T-helper 22 cell (primary cell): Measurements from ENCODE around the gene MFAP3L.
"Not testable (repeated sequence)": the region's sequence is repeated elsewhere in the genome, so short reads cannot be mapped to it uniquely, and the experiment has no call there.

Source experiments
- DNase-seq: peaks from one replicate; pipeline ENCODE4 v3.0.0-alpha.2; 2020; ENCODE audit warnings: low read depth

The MFAP3L gene

GRCh38 chr4:170026253-170027021, at the start of gene MFAP3L:
Gene MFAP3L (minus strand): TSS chr4:170026395. CDS start chr4:170005877, 20,518 bp downstream.
- DNase-seq = peak; percentile 69

GRCh38 chr4:170071196-170071595, 45.0 kb upstream of the MFAP3L start:
- DNase-seq = no peak

- DNase-seq = no peak
Measured at GRCh38 chr4:170068438-170069128, 42.4 kb upstream of the MFAP3L start.

GRCh38 chr4:170059421-170059820, 33.2 kb upstream of the MFAP3L start:
- no peak for DNase-seq

GRCh38 chr4:170058826-170059225, 32.6 kb upstream of the MFAP3L start:
- DNase-seq = no peak

GRCh38 chr4:170057866-170058265, 31.7 kb upstream of the MFAP3L start:
- DNase-seq = no peak

- no peak for DNase-seq
Measured at GRCh38 chr4:170052919-170053318, 26.7 kb upstream of the MFAP3L start.

GRCh38 chr4:170051402-170051801, 25.2 kb upstream of the MFAP3L start:
- DNase-seq = no peak

DNA sequence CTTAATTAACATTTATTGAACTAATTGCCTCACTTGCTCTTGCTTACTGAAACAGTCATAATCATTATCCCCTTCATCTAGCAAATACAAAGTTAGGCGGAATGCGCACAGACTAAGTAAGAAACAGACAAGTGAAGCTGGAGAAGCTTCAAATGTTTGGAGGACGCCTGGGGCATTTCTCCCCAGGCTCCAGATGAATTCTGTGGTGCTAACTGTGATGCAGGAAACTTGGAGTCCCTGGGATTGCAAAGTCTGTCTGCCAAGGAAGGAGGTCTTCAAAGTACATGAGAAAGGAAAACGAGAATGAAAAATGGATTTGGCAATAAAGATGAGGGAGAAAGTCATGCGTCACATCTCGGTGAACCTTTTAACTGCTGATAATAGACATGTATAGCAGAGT, 23.6 kb upstream of the MFAP3L start:
- no peak for DNase-seq

DNA sequence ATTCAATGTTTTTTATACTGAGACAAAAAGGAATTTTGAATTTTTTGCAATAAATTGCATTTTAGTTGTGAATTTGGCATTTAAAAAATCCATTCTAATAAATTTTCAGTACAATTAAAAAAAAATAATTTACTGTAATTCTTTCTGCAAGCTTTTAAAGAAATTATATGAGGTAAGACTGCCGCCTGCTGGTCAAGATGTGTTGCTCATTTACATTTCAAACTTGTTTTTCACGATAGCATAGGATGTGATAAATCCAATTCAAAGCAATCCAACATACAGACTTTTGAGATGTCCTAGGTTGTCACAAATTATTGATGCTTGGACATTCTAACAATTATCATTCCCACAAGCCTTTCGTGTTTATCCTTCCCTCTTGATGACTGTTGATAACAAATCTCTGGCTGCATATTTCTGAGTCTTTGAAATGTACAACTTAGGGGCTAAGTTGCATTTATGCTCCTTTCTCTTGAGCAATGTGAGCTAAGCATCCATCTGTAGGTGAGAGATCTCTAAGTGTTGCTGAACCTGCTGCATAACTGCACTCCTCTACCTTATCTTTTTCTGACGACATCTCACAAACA, 21.7 kb upstream of the MFAP3L start:
- no peak for DNase-seq

DNA sequence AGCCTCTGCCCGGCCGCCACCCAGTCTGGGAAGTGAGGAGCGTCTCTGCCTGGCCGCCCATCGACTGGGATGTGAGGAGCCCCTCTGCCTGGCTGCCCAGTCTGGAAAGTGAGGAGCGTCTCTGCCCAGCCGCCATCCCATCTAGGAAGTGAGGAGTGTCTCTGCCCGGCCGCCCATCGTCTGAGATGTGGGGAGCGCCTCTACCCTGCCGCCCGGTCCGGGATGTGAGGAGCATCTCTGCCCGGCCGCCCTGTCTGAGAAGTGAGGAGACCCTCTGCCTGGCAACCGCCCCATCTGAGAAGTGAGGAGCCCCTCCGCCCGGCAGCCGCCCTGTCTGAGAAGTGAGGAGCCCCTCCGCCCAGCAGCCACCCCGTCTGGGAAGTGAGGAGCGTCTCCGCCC, 20.0 kb upstream of the MFAP3L start:
- not testable (repeated sequence) for DNase-seq

DNA sequence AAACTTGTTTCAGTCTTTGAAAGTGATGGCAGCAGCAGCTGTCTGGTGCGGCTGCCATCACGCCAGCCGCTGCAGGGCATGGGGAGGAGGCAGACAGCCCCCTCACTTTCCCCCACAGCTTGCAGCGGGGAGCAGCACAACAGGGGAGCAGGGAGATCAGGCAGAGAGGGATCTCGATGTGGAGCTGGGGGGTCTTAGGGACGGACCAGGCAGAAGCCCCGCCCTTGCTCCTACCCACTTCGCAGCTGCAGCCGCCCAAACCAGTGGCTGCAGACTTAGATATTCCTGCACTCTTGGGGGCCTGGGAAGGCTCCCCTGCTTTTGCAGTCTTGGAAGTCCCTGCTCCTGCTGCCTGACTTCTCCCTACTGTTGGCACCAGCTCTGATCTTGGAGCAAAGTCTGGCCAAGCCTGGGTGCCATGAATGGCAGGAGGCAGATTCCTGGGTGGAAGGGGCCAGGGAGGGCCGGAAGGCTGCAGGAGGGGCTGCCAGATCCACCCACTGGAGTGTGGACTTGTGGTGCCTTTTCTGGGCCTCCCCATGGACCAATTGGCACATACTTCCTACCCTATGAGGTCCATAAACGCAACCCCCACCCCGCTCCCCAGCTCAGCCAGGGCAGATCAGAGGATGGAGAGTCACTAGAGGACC, 14.0 kb upstream of the MFAP3L start:
- DNase-seq = no peak

DNA sequence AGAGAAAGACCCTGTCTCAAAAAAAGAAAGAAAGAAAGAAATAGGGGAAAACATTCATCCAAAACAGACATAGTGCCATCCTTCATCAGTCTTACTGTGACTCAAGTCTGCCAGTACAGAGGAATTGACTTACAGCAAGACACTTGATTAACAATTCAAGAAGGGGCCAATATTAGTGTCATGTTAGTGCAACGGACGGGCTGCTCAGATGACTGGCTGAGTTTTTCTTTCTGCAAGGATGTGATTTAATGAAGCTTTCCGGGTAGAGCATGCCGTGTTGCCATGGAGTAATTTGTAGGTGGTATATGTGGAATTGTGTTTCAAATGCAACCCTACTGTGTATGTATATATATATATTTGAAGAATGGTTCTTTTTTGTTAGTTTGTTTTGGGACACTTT, 12.6 kb upstream of the MFAP3L start:
- DNase-seq = no peak

- DNase-seq = no peak
Measured at GRCh38 chr4:170038232-170038631, 12.0 kb upstream of the MFAP3L start.

DNA sequence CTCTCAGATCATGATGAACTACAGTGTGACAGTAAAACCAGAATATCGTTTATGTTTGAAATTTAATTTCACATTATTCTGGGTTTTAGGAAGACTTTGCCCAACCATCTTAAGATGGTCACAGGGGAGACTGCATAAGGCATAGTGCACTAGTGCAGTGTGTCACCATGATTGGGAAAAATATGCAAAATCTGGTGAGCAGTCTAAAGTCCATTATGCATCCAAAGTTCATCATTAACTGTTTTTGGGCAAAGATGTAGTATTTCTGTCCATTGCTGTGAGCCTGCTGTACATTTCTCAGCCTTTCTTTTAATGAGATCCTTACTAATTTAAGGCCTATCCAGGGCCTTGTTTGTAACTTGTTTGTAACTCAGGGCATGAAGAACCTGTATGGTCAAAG, 11.3 kb upstream of the MFAP3L start:
- no peak for DNase-seq

GRCh38 chr4:170035845-170036244, 9.7 kb upstream of the MFAP3L start:
- no peak for DNase-seq

DNA sequence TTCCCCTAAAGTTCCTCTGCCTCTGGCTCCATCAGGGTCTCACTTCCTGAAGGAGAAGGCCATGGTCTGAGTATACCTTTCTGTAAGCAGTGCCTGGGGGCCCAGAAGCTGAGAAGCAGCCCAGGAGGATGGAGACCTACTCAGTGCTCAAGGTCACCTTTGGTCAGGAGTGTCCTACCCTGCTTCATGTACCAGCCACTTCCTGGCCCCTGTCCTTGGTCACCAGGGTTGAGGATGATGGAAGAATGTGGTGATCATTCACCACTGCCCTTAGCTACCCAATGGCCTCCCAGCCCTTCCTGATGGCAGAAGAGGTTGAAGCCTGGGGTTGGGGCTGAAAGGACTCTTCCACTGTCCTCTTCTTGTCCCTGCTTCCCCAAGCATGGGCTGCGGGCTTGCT, 9.0 kb upstream of the MFAP3L start:
- DNase-seq = no peak

DNA sequence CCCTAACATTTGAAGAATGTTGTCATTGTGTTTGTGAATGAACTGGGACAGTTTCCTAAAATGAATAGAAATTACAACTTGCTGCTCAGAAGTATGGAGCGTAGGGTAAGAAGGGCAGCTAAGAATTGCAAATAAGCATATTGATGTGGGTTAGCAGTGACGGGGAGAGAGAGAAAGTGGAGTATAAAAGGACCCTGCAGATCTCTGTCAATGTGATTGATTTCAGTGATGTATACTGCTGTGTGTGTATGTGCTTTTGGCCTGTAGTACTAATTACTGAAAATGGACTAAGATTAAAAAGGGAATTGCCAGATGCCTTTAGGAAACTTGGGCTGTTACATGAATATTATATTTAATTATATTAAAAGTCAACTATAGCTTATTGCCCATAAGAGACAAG, 7.8 kb upstream of the MFAP3L start:
- DNase-seq = no peak

- no peak for DNase-seq
Measured at GRCh38 chr4:170030121-170030520, 3.9 kb upstream of the MFAP3L start.

DNA sequence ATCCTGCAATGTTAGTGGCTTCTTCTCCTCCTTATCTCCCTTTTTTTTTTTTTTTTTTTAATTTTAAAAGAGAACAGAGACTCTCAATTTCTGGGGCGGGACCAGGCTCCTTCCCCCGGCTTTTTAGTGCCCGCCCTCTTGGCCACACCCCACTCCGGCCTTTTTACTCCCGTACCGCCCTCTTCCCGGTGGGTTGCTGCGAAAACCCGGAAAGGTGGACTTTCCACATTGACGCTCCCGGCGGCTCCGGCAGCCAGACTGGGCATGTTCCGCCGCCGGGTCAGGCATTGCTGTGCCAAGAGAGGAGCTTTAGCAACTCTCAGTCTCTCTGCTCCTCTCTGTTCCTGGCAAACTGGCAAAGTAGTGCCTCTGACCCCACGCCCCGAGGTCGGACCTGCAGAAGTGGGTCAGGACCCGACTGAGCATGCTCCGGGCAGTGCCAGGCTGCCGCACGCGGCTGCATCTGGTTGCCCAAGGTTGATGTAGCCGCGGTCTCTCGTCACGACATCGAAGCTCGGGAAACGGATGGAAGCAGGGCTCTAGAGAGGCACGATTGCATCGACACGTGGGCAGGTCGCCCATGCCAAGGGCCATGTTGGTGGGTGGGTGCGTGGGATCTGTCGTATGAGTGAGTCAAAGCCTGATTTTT, 1.1 kb upstream of the MFAP3L start:
- peak; percentile 75 for DNase-seq

GRCh38 chr4:170025523-170026252, 507 bp downstream of the MFAP3L start:
- DNase-seq = no peak

GRCh38 chr4:170022211-170022610, 4.0 kb downstream of the MFAP3L start:
- no peak for DNase-seq
